GM21529 (cell line): ENCODE data around the gene INF2.

ENCODE experiments used
- ATAC-seq: cut with Tn5 transposase; IDR thresholded peaks from one replicate; pipeline ENCODE4 v1.9.1; 2021; ENCODE audit not compliant: unreplicated experiment

Gene INF2

DNA sequence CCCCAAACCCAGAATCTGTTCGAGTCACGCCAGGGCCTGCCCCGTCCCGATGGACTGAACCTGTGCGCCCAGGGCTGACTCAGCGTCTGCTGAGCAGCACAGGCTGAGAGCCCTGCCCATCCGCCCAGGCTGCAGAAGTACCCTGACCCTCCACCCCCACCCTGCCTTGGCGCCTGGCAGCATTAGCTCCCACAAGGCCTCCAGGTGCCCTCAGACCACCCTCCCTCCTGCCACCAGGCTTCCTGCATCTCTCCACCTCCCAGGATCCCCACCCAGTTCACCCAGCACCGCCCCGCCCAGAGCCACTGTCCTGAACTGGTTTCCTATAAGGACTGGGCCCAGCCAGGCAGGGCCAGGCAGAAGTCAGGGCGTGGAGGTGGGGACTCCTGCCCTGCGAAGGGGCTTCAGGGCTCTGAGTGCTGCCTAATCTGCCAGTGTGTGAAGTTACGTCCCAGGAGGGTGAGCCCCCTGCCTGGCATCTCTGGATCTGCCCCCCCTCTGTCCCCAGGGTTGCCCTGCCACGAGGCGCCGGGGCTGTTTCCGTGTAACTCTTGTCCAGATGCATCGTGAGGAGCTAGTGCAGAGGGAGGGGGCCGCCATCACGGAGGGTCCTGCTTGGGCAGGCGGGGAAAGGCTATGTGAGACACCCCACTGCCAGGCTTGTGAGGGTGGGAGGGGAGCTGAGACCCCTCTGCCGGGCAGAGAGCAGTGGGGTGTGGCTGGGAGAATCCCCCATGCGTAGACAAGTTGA lies 43.7 kb downstream of the INF2 start:
- no peak for ATAC-seq

DNA sequence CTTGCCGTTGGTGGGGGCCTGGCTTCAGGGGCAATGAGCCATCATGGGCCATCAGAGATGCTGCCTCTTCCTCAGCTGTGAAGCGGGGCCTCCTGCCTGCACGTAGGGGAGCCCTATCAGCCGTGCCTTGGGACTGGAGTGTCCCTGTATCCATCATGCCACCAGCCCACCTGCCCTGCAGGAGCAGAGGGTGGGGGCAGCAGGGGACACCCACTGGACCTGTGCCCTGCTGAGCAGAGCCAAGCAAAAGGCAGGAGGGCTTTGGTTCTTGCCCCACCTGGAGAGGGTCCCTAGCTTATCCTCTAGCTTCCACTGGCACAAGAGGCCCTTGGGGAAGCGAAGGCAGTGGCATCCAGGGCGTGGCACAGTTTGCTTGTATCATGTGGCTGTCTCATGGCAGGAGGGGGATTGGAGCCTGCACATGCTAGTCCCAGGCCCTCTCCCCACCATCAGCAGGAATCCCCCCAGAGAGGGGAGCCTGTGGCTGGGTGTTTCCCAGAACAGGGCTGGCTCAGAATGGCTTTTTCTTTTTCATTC lies 44.7 kb downstream of the INF2 start:
- ATAC-seq, result no peak

DNA sequence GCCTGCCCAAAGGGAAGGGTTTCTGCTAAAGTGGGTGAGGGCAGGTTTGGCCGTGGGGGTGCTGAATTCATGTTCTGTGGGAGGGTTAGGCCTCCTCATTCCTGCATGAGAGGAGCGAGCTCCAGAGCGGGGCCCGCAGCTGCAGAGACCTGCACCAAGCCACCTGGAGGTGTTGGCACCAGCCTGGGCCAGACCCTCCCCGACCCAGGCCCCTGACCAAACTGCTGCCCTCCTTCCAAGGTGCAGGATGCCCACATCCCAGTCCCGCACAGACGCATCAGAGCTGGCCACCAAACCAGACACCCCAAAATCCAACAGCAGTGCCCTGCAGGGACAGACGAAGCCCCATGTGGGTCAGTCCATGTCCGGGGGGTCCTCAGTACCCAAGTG lies 45.2 kb downstream of the INF2 start:
- no peak for ATAC-seq

DNA sequence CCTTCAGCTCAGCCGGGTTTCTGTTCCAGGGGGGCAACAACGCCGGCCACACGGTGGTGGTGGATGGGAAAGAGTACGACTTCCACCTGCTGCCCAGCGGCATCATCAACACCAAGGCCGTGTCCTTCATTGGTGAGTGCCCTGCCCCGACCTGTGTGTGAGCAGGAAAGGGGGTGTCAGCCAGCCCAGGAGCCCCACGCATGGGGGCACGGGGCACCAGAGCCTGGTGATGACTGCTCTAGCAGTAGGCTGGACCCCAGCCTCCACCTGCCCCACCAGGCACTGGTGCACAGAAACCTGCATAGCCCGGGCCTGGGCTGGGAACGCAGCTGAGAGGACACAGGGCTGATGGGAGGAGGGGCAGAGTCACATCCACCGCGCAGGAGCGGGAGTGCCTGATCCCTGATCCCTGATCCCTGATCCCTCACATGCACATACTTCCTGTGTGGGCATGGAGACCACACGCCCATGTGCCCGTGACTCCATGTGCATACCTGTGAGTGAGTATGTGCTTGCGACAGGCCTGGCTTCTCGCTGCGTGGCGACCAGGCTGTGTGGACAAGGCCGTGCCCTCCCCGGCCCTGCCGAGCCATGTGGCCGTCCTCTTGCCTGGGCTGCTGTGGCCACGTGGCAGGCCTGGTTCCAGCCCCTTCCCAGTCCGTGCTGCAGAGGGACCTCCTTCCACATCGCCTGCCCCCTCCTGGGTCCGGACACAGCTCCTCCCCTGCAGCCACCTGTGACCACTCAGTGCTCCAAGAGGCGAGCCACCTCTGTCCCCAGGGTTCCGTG lies 45.8 kb downstream of the INF2 start:
- no peak for ATAC-seq

DNA sequence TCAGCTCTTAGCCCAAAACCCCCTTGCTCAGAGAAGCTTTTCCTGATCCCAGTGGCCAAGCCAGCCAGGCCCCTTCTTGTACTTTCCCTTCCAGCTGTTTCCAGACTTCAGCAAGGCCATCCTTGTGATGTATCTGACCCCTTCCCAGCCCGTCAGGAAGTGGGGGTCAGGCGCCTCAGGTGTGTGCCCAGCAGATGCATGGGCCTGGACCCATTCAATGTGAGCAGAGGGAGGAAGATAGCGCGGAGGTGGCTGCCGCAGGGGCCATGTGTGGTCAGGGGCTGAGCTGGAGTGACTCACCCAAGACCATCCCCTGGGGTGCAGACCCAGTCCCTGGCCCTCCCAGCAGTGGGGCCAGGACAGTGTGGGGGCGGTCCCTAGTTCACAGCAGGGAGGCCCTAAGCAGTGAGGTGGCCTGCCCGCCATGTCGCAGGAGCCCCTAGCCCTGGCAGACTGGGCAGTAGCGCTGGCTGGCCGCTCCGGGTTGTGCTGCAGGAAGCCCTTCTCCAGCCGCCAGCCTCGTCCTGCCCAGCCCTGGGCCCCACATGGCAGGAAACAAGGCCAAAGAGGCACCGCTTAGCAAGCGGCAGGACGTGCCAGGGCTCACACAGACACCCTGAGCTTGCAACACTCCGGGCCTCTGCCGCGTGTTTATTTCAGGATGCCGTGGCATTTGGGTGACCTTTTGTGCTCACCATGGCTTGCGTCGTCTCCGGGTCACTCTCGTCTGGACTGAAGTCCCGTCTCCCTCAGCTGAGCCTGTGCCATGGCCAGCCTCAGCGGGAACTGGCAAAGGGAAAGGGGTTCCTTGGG lies 46.6 kb downstream of the INF2 start:
- no peak for ATAC-seq

DNA sequence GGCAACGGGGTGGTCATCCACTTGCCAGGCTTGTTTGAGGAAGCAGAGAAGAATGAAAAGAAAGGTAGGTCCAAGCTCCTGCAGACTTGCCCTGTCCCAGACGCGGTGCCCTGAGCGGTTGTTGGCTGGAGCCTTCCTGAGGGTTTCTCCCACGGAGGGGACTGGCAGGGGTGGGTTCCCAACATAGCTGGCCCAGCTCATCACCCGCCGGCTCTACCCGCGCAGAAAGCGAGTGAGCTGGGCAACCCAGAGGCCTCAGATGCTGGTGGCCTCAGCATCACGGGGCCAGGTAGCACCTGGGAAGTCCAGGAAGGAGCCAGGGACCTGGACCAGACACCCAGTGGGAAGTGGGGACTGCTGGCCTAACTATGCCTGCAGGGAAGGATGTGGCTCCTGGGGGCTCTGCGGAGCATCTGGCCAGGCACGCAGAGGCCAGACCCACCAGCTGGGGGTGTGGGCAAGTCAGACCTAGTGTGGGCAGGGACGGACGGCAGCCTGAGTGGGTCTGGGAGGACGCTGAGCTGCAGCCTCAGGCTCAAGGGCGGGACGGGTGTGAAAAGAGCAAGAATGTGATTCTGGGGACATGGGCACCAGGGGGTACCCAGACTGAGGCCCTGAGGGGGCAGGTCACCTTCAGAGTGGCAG lies 49.1 kb downstream of the INF2 start:
- no peak for ATAC-seq

DNA sequence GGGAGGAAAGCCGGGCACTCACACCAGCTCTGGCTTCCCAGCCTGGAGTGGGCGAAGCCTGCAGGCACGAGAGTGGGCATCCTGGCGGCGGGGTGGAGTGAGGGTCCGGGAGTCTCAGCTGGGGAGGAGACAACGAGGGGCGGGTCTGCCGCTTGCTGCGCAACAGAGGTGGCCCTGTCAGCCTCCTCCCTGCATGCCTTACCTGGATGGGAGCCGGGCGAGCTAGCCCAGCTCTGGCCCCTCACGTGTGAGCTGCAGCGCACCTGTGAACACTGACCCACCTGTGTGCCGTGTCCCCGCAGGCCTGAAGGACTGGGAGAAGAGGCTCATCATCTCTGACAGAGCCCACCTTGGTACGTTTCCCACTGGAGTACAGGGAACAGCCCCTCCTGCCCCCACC lies 49.6 kb downstream of the INF2 start:
- ATAC-seq, result no peak

DNA sequence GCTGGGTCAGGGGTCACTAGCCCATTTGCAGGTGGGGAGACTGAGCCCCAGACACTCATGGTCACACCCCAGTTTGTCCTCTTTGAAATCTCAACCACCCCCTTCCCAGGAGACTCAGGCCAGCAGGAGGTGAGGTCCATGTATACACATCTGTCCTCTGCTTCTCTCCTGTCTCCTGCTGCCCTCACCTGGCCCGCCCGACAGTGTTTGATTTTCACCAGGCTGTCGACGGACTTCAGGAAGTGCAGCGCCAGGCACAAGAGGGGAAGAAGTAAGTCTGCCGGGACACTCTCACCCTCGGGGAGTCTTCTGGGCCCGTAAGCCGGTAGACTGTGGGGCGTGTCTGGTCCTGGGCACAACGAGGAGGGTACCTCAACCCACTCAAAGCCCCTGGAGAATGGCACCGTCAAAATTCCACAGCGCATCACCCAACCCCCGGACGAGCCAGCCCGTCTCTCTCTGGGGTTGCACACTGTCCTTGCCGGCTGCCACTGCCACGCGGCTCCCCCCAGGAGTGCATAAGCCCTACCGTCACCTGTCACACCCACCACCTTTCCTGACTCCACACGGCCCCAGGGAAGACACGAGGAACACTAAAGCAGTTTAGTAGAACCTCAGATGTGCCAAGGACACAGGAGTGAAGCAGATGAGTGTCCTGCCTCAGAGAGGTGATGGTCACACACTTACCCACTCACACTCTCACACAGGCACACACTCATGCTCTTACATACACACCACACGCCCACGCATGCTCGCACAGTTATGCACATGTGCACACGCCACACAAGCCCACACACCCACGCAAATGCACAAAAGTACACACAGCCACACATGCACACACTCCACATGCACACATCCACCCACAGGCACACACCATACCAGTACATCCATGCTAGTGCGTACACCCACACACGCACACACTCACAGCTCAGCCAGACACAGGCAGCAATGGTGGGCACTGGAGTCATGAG lies 50.4 kb downstream of the INF2 start:
- no peak for ATAC-seq

DNA sequence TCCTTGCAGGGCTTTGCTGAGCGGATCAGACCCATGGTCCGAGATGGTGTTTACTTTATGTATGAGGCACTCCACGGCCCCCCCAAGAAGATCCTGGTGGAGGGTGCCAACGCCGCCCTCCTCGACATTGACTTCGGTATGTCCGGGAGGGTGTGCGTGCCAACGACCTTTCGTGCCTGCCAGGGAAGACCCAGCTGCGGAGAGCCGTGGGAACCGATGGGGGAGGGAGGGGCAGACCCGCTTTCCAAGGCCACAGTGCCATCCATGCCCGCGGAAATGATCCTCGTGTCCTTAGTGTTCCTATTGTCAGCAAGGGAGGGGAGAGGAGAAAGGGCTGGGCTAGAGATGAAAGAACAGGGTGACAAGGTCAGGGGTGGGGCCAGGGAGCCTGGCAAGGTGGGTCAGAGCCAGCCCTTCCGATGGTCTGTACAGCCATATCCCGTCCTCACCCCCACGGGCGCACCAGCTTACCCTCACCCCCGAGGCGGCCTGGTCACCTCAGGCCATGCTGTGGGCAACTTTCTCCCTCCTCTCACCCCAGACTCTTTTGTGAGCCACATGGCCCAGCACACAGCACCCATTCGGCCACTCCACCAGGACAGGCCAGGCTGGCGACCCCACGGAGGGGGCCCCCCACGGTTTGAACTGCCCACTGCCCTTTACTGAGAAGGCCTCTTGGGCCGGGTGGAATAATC lies 51.8 kb downstream of the INF2 start:
- no peak for ATAC-seq

DNA sequence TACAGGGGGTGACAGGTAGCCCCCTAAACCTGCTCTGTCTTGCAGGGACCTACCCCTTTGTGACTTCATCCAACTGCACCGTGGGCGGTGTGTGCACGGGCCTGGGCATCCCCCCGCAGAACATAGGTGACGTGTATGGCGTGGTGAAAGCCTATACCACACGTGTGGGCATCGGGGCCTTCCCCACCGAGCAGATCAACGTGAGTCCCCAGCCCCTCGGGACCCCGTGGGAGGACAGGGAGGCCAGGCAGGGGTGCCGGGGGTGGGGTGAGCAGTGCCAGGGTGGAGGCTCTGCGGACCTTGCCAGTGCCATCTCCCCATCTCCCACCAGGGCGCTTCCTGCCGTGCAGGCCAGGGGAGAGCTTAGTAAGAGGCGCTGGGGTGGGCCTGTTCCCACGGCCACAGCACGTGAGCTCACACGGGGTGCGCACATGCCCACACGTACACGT lies 52.4 kb downstream of the INF2 start:
- no peak for ATAC-seq

DNA sequence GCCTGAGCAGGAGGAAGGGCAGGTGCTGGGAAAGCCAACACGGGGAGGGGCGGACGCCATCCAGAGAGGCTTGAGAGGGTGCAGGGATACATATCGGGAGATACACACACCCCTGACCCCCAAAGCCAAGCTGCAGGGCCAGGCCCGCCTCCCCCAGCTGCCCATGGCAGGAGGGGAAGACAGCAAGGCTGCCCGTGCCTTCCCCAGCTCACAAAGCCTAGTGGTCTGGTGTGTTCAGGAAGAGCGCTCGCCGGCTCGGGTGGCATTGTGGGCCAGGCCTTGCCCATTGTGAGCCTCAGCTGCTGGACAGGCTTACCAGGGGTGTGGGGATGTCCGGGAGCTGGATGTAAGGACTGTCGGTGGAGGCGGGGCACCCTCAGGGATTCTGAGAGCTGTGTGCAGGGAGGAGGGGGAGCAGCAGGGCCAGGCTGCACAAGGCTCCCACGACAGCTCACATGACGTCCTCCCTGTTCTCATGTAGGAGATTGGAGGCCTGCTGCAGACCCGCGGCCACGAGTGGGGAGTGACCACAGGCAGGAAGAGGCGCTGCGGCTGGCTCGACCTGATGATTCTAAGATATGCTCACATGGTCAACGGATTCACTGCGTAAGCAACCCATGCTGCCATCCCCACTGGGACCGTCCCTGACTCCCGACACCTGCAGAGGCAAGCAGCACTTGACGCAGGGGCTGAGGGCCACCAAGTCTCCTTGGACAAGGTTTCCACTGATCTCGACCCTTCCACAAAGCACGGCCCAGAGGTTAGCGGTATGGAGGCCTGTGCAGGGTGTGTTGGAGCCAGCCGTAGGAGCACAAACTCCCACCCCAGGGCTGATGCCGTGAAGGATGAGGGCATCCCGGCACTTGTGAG lies 53.4 kb downstream of the INF2 start:
- ATAC-seq, result no peak

DNA sequence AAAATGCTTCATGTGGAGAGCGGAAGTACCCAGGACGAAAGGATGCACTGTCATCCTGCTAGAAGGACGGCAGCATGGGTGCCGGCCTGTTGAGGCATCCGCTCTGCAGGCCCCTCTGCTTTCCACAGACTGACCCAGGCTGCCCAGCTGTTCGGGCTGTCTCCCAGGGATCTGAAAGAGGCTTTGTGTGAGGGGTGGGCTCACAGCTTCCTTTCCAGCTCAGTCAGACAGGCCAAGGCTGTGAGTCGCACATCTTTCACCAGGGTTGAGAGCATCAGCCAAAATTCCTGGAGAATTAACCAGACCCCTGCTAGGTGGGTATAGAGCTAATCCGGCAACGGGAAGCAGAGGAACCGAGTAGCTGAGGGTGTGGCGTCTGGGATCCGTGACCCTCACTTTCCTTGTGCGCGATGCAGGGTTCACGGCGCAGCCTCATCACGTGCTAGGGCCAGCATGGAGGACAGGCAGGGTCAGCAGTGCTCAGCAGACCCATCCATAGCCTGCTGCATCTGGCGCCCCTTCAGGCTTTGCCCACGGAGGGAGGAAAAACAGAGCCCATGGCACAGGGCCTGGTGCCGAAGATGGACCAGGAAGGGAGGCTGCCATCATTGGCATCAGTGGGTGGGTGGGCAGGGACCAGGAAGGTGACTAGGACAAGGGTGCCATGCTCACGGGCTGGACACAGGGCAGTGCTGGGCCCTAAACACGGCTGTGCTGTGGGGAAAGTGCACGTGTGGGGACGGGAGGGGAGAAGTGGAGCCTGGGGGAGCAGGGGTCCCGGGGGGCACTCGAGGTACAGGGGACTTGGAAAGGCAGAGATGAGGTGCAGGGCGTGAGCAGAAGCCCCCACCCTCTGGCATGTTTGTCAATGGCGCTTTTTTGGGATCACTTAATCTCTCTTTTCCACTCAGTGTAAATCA lies 54.3 kb downstream of the INF2 start:
- ATAC-seq, result no peak

DNA sequence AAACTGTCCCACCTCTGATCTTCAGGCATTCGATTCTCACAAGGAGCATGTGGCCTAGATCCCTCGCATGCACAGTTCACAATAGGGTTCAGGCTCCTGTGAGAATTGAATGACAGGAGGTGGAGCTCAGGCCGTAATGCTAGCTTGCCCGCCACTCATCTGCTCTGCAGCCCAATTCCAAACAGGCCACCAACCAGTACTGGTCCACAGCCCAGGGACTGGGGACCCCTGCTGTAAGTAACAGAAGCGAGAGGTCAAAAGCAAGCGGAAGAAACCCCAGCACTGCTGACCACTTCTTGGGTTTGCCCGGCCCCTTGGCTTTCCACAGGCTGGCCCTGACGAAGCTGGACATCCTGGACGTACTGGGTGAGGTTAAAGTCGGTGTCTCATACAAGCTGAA lies 55.1 kb downstream of the INF2 start:
- no peak for ATAC-seq

DNA sequence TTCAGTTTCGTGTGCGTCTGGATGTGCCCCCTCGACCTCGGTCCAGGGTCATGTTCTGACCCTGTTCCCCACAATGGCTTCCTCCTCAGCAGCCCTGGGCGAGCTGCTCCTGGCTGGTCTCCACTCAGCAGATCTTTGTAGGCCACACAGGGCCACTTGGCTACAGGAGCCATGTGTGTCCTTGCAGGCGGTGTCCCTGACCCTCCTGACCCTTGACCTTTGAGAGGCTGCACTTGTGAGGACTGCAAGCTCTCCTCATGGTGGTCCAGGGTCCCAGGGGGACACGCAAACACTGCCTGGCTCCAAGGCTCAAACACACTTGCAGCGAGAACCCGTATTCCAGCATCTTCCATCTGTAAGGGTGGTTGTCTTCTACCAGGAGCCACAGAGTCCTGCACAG lies 56.0 kb downstream of the INF2 start:
- ATAC-seq, result no peak

DNA sequence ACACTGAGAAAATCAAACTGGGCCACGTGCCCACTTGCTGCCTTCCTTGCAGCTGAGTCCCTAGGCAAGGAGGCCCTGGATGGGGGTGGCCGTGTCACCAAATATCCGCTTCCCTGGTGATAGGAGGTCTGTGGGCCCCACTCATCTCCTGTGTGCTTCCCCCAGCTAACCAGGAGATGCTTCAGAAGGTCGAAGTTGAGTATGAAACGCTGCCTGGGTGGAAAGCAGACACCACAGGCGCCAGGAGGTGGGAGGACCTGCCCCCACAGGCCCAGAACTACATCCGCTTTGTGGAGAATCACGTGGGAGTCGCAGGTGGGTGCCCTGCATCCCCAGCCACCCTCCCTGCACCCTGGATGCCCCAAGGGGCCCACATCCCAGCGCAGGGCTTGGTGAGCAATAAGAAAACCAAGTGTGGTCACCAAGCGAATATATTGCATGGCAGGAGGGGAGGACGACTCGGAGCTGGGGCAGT lies 56.7 kb downstream of the INF2 start:
- no peak for ATAC-seq

DNA sequence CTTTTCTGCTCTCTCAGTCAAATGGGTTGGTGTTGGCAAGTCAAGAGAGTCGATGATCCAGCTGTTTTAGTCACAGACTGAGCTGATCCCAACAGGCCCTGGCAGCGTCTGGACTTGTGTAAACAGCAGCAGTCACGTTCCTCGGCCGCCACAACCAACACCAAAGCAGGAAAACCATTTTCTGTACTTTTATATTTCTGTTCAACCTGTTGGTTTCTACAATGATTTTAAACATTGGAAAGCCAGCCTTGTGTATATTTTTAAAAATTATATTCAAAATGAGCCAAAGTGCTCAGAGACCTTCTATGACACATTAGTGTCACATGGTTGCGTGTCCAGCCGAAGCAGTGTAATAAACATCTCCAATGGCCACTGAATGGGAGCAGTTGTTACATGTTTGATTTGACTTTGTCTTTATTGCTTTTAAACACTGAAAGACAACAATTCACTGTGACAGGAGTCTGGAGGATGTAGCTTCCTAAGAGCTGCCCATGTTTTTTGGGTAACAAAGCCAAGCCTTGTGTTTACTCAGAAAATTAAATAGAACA lies 57.6 kb downstream of the INF2 start:
- no peak for ATAC-seq

DNA sequence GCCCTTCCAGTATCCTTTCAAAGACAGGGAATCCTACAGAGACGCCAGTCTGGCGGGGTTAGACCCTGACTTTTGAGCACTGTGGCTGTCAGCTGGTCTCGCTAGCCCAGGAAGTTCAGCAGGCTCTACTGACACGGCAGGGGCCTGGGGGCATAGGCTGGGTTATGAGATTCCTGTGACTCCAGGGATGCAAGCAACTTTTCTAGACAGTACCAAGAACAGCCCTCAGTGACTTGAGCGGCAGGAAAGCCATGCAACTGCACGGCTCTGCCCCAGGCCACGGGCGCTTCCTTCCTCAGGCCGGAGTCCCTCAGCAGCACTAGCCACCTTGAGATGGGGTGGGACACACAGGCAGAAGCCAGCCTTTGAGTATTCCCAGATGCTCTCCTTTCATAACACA lies 58.5 kb downstream of the INF2 start:
- ATAC-seq, result no peak
